DND-41 (cell line): ENCODE results near the gene MSGN1.

ENCODE experiments used
- ATAC-seq: fragments of 200-7000 bp; cut with Tn5 transposase; 3 replicates; pipeline ENCODE4 v1.9.1; 2021; ENCODE audit warnings: low read depth; ENCODE audit not compliant: insufficient read depth
- DNase-seq: peaks from one replicate; pipeline ENCODE4 v3.0.0-alpha.2; 2020
- H2AFZ ChIP-seq: 2 replicates; pipeline ENCODE4 v1.6.0; 2012; ENCODE audit warnings: low read depth, low read length
- H3K27ac ChIP-seq: 2 replicates; pipeline ENCODE4 v1.5.1; 2012; ENCODE audit warnings: low read length, inconsistent platforms
- H3K27me3 ChIP-seq: fragments of 200-600 bp; sonication (generic); 2 replicates; pipeline ENCODE4 v1.6.0; 2012; ENCODE audit warnings: low read length, mild to moderate bottlenecking, inconsistent platforms; ENCODE audit not compliant: insufficient read depth, poor library complexity
- H3K36me3 ChIP-seq: 2 replicates; pipeline ENCODE4 v1.5.1; 2012; ENCODE audit warnings: low read length, inconsistent platforms; ENCODE audit not compliant: insufficient read depth
- H3K4me1 ChIP-seq: 2 replicates; pipeline ENCODE4 v1.5.1; 2012; ENCODE audit warnings: mild to moderate bottlenecking, low read length; ENCODE audit not compliant: insufficient read depth
- H3K4me2 ChIP-seq: 2 replicates; pipeline ENCODE4 v1.6.0; 2012; ENCODE audit warnings: mild to moderate bottlenecking, moderate library complexity, low read length, inconsistent platforms; ENCODE audit not compliant: insufficient read depth
- H3K4me3 ChIP-seq, 2 experiments: fragments of 200-600 bp in 1 of 2; shearing (Covaris generic) in 1 of 2; 2 replicates each; pipeline ENCODE4 v1.5.1; 2012 to 2016; ENCODE audit warnings: inconsistent platforms in 2 of 2, low read length in 2 of 2, mild to moderate bottlenecking in 2 of 2, low read depth in 1 of 2, moderate library complexity in 1 of 2
- H3K79me2 ChIP-seq: 2 replicates; pipeline ENCODE4 v1.6.0; 2012; ENCODE audit warnings: low read length, inconsistent platforms; ENCODE audit not compliant: insufficient read depth
- H3K9ac ChIP-seq: 2 replicates; pipeline ENCODE4 v1.6.0; 2012; ENCODE audit warnings: low read depth, mild to moderate bottlenecking, inconsistent platforms, low read length, moderate library complexity
- H3K9me3 ChIP-seq: 2 replicates; pipeline ENCODE4 v1.5.1; 2012; ENCODE audit warnings: low read length, moderate library complexity, mild to moderate bottlenecking, inconsistent platforms; ENCODE audit not compliant: insufficient read depth, severe bottlenecking
- H4K20me1 ChIP-seq: 2 replicates; pipeline ENCODE4 v1.6.0; 2012; ENCODE audit warnings: low read length; ENCODE audit not compliant: insufficient read depth
- CTCF ChIP-seq: IDR thresholded peaks from 2 replicates; pipeline ENCODE4 v1.5.1; 2012; ENCODE audit warnings: borderline replicate concordance, low read length, moderate library complexity, mild to moderate bottlenecking; ENCODE audit not compliant: poor library complexity, severe bottlenecking; ENCODE audit errors: extremely low read depth
- EZH2 ChIP-seq: IDR thresholded peaks from 3 replicates; pipeline ENCODE4 v1.6.1; 2012; ENCODE audit warnings: borderline replicate concordance, low read depth, mild to moderate bottlenecking, moderate library complexity, low read length, inconsistent platforms; ENCODE audit not compliant: severe bottlenecking

Gene MSGN1

DNA sequence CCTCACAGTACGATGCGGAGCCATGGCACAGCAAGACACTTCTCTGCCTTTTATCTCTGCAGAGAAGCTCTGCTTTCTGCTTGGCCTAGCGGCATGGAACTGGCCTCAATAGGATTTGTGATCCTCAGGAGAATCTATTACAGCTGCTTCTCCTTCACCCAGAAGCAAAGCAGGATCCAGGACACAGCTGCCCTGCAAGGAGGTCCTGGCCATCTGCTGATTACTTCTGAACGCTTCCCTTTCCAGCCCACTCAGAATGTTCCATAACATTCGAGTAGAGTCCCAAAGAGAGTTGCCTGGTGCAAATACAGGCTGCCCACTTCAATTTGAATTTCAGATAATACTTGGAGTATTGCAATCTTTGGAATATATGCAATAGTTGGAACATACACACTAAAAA, 33.0 kb downstream of the MSGN1 start:
- no peak overlapping the region for H3K4me3 ChIP-seq
- no peaks in the 10 kb centered on the region for H3K4me1 ChIP-seq
- no peaks in the 10 kb centered on the region for H3K36me3 ChIP-seq
- no peak overlapping the region for H3K27ac ChIP-seq
- H3K9me3 ChIP-seq, result no peaks in the 10 kb centered on the region
- no peaks in the 10 kb centered on the region for H3K27me3 ChIP-seq
- no peaks in the 10 kb centered on the region for H4K20me1 ChIP-seq
- no peak overlapping the region for H3K4me2 ChIP-seq
- no peaks in the 10 kb centered on the region for H3K79me2 ChIP-seq
- no peak overlapping the region for H2AFZ ChIP-seq
- DNase-seq (no peak), ATAC-seq (no peak)
- H3K9ac ChIP-seq, result no peak overlapping the region
- TF ChIP-seq CTCF, result no peak
- no peak for TF ChIP-seq EZH2

GRCh38 chr2:17850151-17850550, 33.9 kb downstream of the MSGN1 start:
- no peak overlapping the region for H3K27ac ChIP-seq
- H2AFZ ChIP-seq, result no peak overlapping the region
- no peaks in the 10 kb centered on the region for H3K4me1 ChIP-seq
- H3K79me2 ChIP-seq, result no peaks in the 10 kb centered on the region
- H3K9ac ChIP-seq, result no peak overlapping the region
- no peak overlapping the region for H3K4me2 ChIP-seq
- no peak for ATAC-seq
- no peaks in the 10 kb centered on the region for H3K9me3 ChIP-seq
- TF ChIP-seq EZH2 (no peak), CTCF (no peak)
- H4K20me1 ChIP-seq, result no peaks in the 10 kb centered on the region
- no peak for DNase-seq
- H3K27me3 ChIP-seq, result no peaks in the 10 kb centered on the region
- no peaks in the 10 kb centered on the region for H3K36me3 ChIP-seq
- H3K4me3 ChIP-seq, result no peak overlapping the region

GRCh38 chr2:17851731-17852585, 35.7 kb downstream of the MSGN1 start:
- Histone ChIP-seq H3K4me2 (no peak overlapping the region), H3K27me3 (peaks cover 2% of the 10 kb centered on the region), H3K79me2 (no peaks in the 10 kb centered on the region), H4K20me1 (no peaks in the 10 kb centered on the region), H3K36me3 (no peaks in the 10 kb centered on the region), H3K4me1 (no peaks in the 10 kb centered on the region), H3K4me3 (no peak overlapping the region), H2AFZ (no peak overlapping the region), H3K27ac (no peak overlapping the region), H3K9me3 (no peaks in the 10 kb centered on the region), H3K9ac (no peak overlapping the region)
- peak; percentile 74 for ATAC-seq
- no peak for TF ChIP-seq EZH2
- TF ChIP-seq CTCF, result peak; percentile 76
- DNase-seq, result peak; percentile 41
